HEK293 (cell line): Measurements from ENCODE around the gene GALNT6.

Experiments
- CTCF ChIA-PET: fragments of 350-600 bp; formaldehyde crosslinking; extraction: SDS; loops from one replicate; lab custom pipeline; 2021; ENCODE audit warnings: antibody characterized with exemption; lab: Yijun Ruan, JAX
- POLR2A ChIA-PET: fragments of 300-600 bp; formaldehyde crosslinking; extraction: SDS; loops from one replicate; lab custom pipeline; 2020; ENCODE audit warnings: antibody characterized with exemption, inconsistent platforms; lab: Yijun Ruan, JAX
- H3K27ac ChIP-seq: fragments of 200-500 bp; sonication (Bioruptor generic); 2 replicates; pipeline ENCODE4 v1.5.1; 2014; ENCODE audit warnings: low read depth, low read length, control low read depth, inconsistent platforms; ENCODE audit errors: extremely low read depth
- H3K36me3 ChIP-seq, 2 experiments: fragments of 200-500 bp in 1 of 2; sonication (Bioruptor generic) in 1 of 2; 1 replicate in 1 of 2; 2 replicates in 1 of 2; pipeline ENCODE4 v1.5.1; 2014 to 2017; ENCODE audit warnings: inconsistent platforms in 2 of 2, low read length in 2 of 2; ENCODE audit not compliant: control insufficient read depth in 2 of 2, insufficient read depth in 1 of 2
- H3K4me1 ChIP-seq: fragments of 200-500 bp; sonication (Bioruptor generic); 2 replicates; pipeline ENCODE4 v1.5.1; 2014; ENCODE audit warnings: mild to moderate bottlenecking, low read length, inconsistent platforms; ENCODE audit not compliant: control insufficient read depth, insufficient read depth
- H3K4me3 ChIP-seq: 2 replicates; pipeline ENCODE4 v1.5.1; 2011; ENCODE audit warnings: low read depth, mild to moderate bottlenecking, control low read depth, low read length, moderate library complexity
- H3K9me3 ChIP-seq: fragments of 200-500 bp; sonication (Bioruptor generic); 2 replicates; pipeline ENCODE4 v1.5.1; 2014; ENCODE audit warnings: low read depth, low read length, inconsistent platforms; ENCODE audit not compliant: control insufficient read depth, insufficient read depth
- PATZ1 ChIP-seq: fragments of 450-650 bp; formaldehyde crosslinking; IDR thresholded peaks from 2 replicates; pipeline ENCODE4 v1.5.1; 2016; ENCODE audit warnings: missing biosample characterization, missing genetic modification characterization
- ZBTB21 ChIP-seq: fragments of 450-650 bp; formaldehyde crosslinking; IDR thresholded peaks from 2 replicates; pipeline ENCODE4 v1.5.1; 2017; ENCODE audit warnings: missing biosample characterization, missing genetic modification characterization
- ZBTB26 ChIP-seq: fragments of 450-650 bp; formaldehyde crosslinking; optimal IDR thresholded peaks from 2 replicates; pipeline ENCODE3; 2016; ENCODE audit warnings: missing biosample characterization, mild to moderate bottlenecking, missing genetic modification characterization
- ZFP37 ChIP-seq: fragments of 450-650 bp; formaldehyde crosslinking; IDR thresholded peaks from 2 replicates; pipeline ENCODE4 v1.5.1; 2016; ENCODE audit warnings: missing biosample characterization, missing genetic modification characterization
- ZNF157 ChIP-seq: fragments of 450-650 bp; formaldehyde crosslinking; IDR thresholded peaks from 2 replicates; pipeline ENCODE4 v1.5.1; 2016; ENCODE audit warnings: missing biosample characterization, missing genetic modification characterization
- ZNF16 ChIP-seq: fragments of 450-650 bp; formaldehyde crosslinking; IDR thresholded peaks from 2 replicates; pipeline ENCODE4 v1.5.1; 2016; ENCODE audit warnings: low read depth, missing biosample characterization, missing genetic modification characterization
- ZNF19 ChIP-seq: fragments of 450-650 bp; formaldehyde crosslinking; IDR thresholded peaks from 2 replicates; pipeline ENCODE4; 2016; ENCODE audit warnings: missing biosample characterization, missing genetic modification characterization, low read depth
- ZNF202 ChIP-seq: fragments of 450-650 bp; formaldehyde crosslinking; IDR thresholded peaks from 2 replicates; pipeline ENCODE4 v1.5.1; 2016; ENCODE audit warnings: missing biosample characterization, missing genetic modification characterization, borderline replicate concordance
- ZNF211 ChIP-seq: fragments of 450-650 bp; formaldehyde crosslinking; IDR thresholded peaks from 2 replicates; pipeline ENCODE4 v1.5.1; 2016; ENCODE audit warnings: low read depth, missing biosample characterization, missing genetic modification characterization
- ZNF274 ChIP-seq, 2 experiments: fragments of 200-500 bp in 1 of 2; fragments of 450-650 bp in 1 of 2; sonication (Bioruptor generic) in 1 of 2; formaldehyde crosslinking in 1 of 2; IDR thresholded peaks; 2 replicates each; pipeline versions ENCODE4 v1.5.1 to v1.6.1; 2014 to 2016; ENCODE audit warnings: borderline replicate concordance in 1 of 2, inconsistent platforms in 1 of 2, low read length in 1 of 2, missing biosample characterization in 1 of 2, missing genetic modification characterization in 1 of 2
- ZNF426 ChIP-seq: fragments of 450-650 bp; formaldehyde crosslinking; IDR thresholded peaks from 2 replicates; pipeline ENCODE4 v1.5.1; 2017; ENCODE audit warnings: missing biosample characterization, missing genetic modification characterization, mild to moderate bottlenecking, inconsistent platforms, moderate library complexity
- ZNF518A ChIP-seq: fragments of 450-650 bp; formaldehyde crosslinking; conservative IDR thresholded peaks from 2 replicates; pipeline ENCODE4 v1.5.1; 2016; ENCODE audit warnings: low read depth, missing biosample characterization, missing genetic modification characterization
- ZNF560 ChIP-seq: fragments of 450-650 bp; formaldehyde crosslinking; IDR thresholded peaks from 2 replicates; pipeline ENCODE4 v1.5.1; 2017; ENCODE audit warnings: missing biosample characterization, missing genetic modification characterization, borderline replicate concordance
- ZNF600 ChIP-seq: fragments of 450-650 bp; formaldehyde crosslinking; IDR thresholded peaks from 2 replicates; pipeline ENCODE4 v1.5.1; 2016; ENCODE audit warnings: missing biosample characterization, missing genetic modification characterization
- ZNF670 ChIP-seq: fragments of 450-650 bp; formaldehyde crosslinking; IDR thresholded peaks from 2 replicates; pipeline ENCODE4 v1.5.1; 2016; ENCODE audit warnings: missing biosample characterization, missing genetic modification characterization, low read depth
- ZNF707 ChIP-seq: fragments of 450-650 bp; formaldehyde crosslinking; IDR thresholded peaks from 2 replicates; pipeline ENCODE4 v1.5.1; 2016; ENCODE audit warnings: missing biosample characterization, missing genetic modification characterization
- TF ChIP-seq, protein P1 (sequence below): fragments of 450-650 bp; formaldehyde crosslinking; IDR thresholded peaks from 2 replicates; pipeline ENCODE4 v1.5.1; 2016; ENCODE audit warnings: missing biosample characterization, missing genetic modification characterization, low read depth

The GALNT6 gene

GRCh38 chr12:51369581-51369980 is 21.6 kb downstream of the GALNT6 start:
- Histone ChIP-seq H3K36me3 (peaks cover 0 to 10% of the 10 kb centered on the region in 2 experiments; a peak in 1 of 3 replicates), H3K9me3 (no peaks in the 10 kb centered on the region)
- no peak for TF ChIP-seq ZNF274 (IDR thresholded peaks at IDR 0.05; ENCODE audit: low read length)
- no peak for TF ChIP-seq ZNF274 (tag by site-specific recombination; IDR thresholded peaks at IDR 0.05; ENCODE audit: borderline replicate concordance)
- no peak for TF ChIP-seq ZFP37
- TF ChIP-seq ZNF157 (tag by site-specific recombination): no peak
- no peak for TF ChIP-seq ZBTB21 (tag by site-specific recombination)
- no peak for TF ChIP-seq ZNF16
- TF ChIP-seq PATZ1: no peak
- TF ChIP-seq ZNF19: no peak
- no peak for TF ChIP-seq ZNF707
- TF ChIP-seq ZNF426 (tag by site-specific recombination): no peak
- no peak for TF ChIP-seq ZNF670 (tag by site-specific recombination)
- no peak for TF ChIP-seq ZNF211 (tag by site-specific recombination)
- no peak for TF ChIP-seq ZNF600
- TF ChIP-seq ZNF560 (tag by site-specific recombination): no peak
- no peak for TF ChIP-seq ZBTB26 (tag by site-specific recombination)
- no peak for TF ChIP-seq ZNF202
- no peak for TF ChIP-seq ZNF518A
- TF ChIP-seq, protein P1, sequence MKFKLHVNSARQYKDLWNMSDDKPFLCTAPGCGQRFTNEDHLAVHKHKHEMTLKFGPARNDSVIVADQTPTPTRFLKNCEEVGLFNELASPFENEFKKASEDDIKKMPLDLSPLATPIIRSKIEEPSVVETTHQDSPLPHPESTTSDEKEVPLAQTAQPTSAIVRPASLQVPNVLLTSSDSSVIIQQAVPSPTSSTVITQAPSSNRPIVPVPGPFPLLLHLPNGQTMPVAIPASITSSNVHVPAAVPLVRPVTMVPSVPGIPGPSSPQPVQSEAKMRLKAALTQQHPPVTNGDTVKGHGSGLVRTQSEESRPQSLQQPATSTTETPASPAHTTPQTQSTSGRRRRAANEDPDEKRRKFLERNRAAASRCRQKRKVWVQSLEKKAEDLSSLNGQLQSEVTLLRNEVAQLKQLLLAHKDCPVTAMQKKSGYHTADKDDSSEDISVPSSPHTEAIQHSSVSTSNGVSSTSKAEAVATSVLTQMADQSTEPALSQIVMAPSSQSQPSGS (tag by site-specific recombination): no peak
- TF ChIP-seq, all 188 proteins: peak for 0
- no peak overlapping the region for H3K27ac ChIP-seq
- no peak overlapping the region for H3K4me3 ChIP-seq
- CTCF ChIA-PET: no interaction called here
- peaks cover 6% of the 10 kb centered on the region for H3K4me1 ChIP-seq
- POLR2A ChIA-PET: no interaction called here
